Uterine smooth muscle cell (primary cell): ENCODE measurements around the gene IL5. TPM values are rescaled to one million over a fixed set of nuclear protein-coding genes. Genes with fewer than 3 reads are reported as not detected.

Experiments
- total RNA-seq: library from RNA; depleted of rRNA; stranded (reverse); fragments of >200 nt; gene quantifications from 2 replicates; pipeline ENCODE4 v1.2.3, GENCODE V29; 2014

IL5 gene
- total RNA-seq: not detected in 2 replicates

DNA sequence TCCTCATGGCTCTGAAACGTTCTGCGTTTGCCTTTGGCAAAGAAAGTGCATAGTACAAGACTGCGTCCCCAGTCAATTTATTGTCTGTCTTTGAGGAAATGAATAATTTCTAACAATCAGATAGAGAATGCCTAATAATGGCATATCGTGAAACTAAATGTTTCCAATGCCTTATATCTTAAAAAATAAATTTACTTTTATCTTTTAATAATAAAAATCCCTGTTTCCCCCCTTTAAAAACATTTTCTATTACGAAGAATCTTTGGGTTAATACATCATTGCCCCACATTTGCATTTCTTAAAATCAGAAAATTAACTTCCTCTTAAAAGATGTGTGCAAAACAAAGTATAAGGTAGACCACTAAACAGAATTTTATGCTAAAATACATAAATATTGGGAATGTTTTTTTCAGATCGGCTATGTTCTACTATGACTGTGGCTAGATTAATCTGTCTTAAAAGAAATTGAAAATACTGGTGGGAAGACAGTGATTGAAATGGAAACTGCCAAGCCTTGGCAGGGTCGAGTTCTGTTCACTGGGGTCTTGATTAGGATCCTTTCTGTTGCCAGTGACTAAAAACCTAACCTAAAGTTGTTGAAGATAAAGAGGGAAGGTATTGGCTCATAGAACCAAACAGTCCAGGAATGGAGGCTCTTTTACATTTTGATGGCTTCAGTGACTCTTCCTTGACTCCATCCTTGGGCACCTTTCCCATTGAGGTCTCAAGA lies at the start of gene IL5:
IL5 (minus strand) TSS at position 51 of the 730 bp plus-strand sequence; CDS start at position 7, 44 bp downstream.

DNA sequence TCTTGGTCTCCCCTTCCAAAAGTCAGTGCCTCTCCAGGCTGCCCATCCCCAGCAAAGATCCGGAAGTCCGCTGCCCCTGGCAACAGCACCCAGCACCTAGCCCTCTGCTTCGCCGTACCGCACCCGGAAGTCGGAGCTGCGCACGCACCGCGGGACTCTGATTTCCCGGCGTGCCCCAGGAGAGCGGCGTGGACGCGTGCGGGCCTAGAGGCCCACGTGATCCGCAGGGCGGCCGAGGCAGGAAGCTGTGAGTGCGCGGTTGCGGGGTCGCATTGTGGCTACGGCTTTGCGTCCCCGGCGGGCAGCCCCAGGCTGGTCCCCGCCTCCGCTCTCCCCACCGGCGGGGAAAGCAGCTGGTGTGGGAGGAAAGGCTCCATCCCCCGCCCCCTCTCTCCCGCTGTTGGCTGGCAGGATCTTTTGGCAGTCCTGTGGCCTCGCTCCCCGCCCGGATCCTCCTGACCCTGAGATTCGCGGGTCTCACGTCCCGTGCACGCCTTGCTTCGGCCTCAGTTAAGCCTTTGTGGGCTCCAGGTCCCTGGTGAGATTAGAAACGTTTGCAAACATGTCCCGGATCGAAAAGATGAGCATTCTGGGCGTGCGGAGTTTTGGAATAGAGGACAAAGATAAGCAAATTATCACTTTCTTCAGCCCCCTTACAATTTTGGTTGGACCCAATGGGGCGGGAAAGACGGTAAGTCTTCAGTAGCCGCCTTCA lies 13.6 kb upstream of the IL5 start, which contains the start of gene RAD50:
RAD50 (plus strand) TSS at position 215 of the 715 bp plus-strand sequence; CDS start at position 563, 348 bp downstream.

Other genes with a start within 250 kb of the IL5 start
- 1.1 and 3.0 TPM in 2 replicates for gene SLC22A4, start 249.1 kb downstream of the IL5 start, total RNA-seq
- 5.7 and 6.5 TPM in 2 replicates for gene SLC22A5, start 173.8 kb downstream of the IL5 start, total RNA-seq
- 24.7 and 25.1 TPM in 2 replicates for gene IRF1, start 52.7 kb downstream of the IL5 start, total RNA-seq
- 41.0 and 42.3 TPM in 2 replicates for gene RAD50, start 13.5 kb upstream of the IL5 start, total RNA-seq
- gene IL13, start 114.7 kb upstream of the IL5 start, total RNA-seq: not detected in 2 replicates
- not detected in 2 replicates for gene IL4, start 130.5 kb upstream of the IL5 start, total RNA-seq
- gene KIF3A, start 194.0 kb upstream of the IL5 start, total RNA-seq: 14.9 and 15.9 TPM in 2 replicates
- not detected in 2 replicates for gene CCNI2, start 203.9 kb upstream of the IL5 start, total RNA-seq
- 51.2 and 55.6 TPM in 2 replicates for gene SEPTIN8, start 233.7 kb upstream of the IL5 start, total RNA-seq